ENCODE measurements around the gene OR5I1.

- TF ChIP-seq POLR2AphosphoS5 (IDR thresholded peaks at IDR 0.05; ENCODE audit: low read depth, low read length) (no peak), TAF1 (IDR thresholded peaks at IDR 0.05; ENCODE audit: low read depth, low read length) (no peak), POLR2A (IDR thresholded peaks at IDR 0.05; ENCODE audit: low read depth, low read length) (no peak), PAX5 (IDR thresholded peaks at IDR 0.05; ENCODE audit: insufficient read depth, low read length, severe bottlenecking) (no peak), POU2F2 (IDR thresholded peaks at IDR 0.05; ENCODE audit: low read depth, low read length) (no peak), SPI1 (IDR thresholded peaks at IDR 0.05; ENCODE audit: low read depth, low read length) (no peak)
These were observed at the start of gene OR5I1 for GRCh38 chr11:55936300-55936699.

All from GM12891 (cell line).